8988T (cell line): ENCODE data around the gene CRB1.

Source experiments
- DNase-seq: peaks from one replicate; pipeline ENCODE4 v3.0.0; 2011

The CRB1 gene

GRCh38 chr1:197268012-197268411 is at the start of gene CRB1:
CRB1 (plus strand) TSS chr1:197268252; CDS start chr1:197268413, 161 bp downstream.
- DNase-seq: no peak

GRCh38 chr1:197218857-197219256 is 49.2 kb upstream of the CRB1 start:
- DNase-seq: no peak

- no peak for DNase-seq
Observed at GRCh38 chr1:197222025-197222685, 45.9 kb upstream of the CRB1 start.

GRCh38 chr1:197222780-197223179 is 45.3 kb upstream of the CRB1 start:
- no peak for DNase-seq

- no peak for DNase-seq
Observed at GRCh38 chr1:197224160-197224559, 43.9 kb upstream of the CRB1 start.

GRCh38 chr1:197225611-197226010 is 42.4 kb upstream of the CRB1 start:
- DNase-seq: no peak

GRCh38 chr1:197234581-197234980 is 33.5 kb upstream of the CRB1 start:
- DNase-seq: no peak

- no peak for DNase-seq
Observed at GRCh38 chr1:197235355-197235754, 32.7 kb upstream of the CRB1 start.

GRCh38 chr1:197247465-197247864 is 20.6 kb upstream of the CRB1 start:
- no peak for DNase-seq

GRCh38 chr1:197249324-197249723 is 18.7 kb upstream of the CRB1 start:
- DNase-seq: no peak

- DNase-seq: no peak
Observed at GRCh38 chr1:197250616-197251015, 17.4 kb upstream of the CRB1 start.

GRCh38 chr1:197252973-197253372 is 15.1 kb upstream of the CRB1 start:
- no peak for DNase-seq

- DNase-seq: no peak
Observed at GRCh38 chr1:197254866-197255265, 13.2 kb upstream of the CRB1 start.

GRCh38 chr1:197264936-197265567 is 3.0 kb upstream of the CRB1 start:
- DNase-seq: no peak

GRCh38 chr1:197269053-197269452 is 1.0 kb downstream of the CRB1 start:
- no peak for DNase-seq

GRCh38 chr1:197272791-197273190 is 4.7 kb downstream of the CRB1 start:
- DNase-seq: no peak

GRCh38 chr1:197277166-197277565 is 9.1 kb downstream of the CRB1 start:
- no peak for DNase-seq

GRCh38 chr1:197284325-197284724 is 16.3 kb downstream of the CRB1 start:
- DNase-seq: no peak

GRCh38 chr1:197284966-197285365 is 16.9 kb downstream of the CRB1 start:
- no peak for DNase-seq

GRCh38 chr1:197285526-197286205 is 17.6 kb downstream of the CRB1 start:
- DNase-seq: no peak

GRCh38 chr1:197286634-197287033 is 18.6 kb downstream of the CRB1 start:
- no peak for DNase-seq

GRCh38 chr1:197287863-197288262 is 19.8 kb downstream of the CRB1 start:
- DNase-seq: no peak

- no peak for DNase-seq
Observed at GRCh38 chr1:197302775-197303174, 34.7 kb downstream of the CRB1 start.

GRCh38 chr1:197303463-197303862 is 35.4 kb downstream of the CRB1 start:
- DNase-seq: no peak
